H1 (cell line): Measurements from ENCODE around the gene ZBTB44. TPM values are rescaled to one million over a fixed set of nuclear protein-coding genes. Genes with fewer than 3 reads are reported as not detected.

Experiments used
- CTCF ChIA-PET: fragments of 300-600 bp; sonication (Branson Sonifier 250); formaldehyde crosslinking; loops from one replicate; lab custom pipeline; 2021; ENCODE audit not compliant: partially characterized antibody; lab: Charles Lee
- POLR2A ChIA-PET: fragments of 300-600 bp; sonication (Branson Sonifier 250); formaldehyde crosslinking; loops from one replicate; lab custom pipeline; 2021; ENCODE audit warnings: inconsistent platforms; ENCODE audit not compliant: partially characterized antibody; lab: Charles Lee
- DNase-seq, 2 experiments: peaks; one replicate each; pipeline versions ENCODE4 v3.0.0 to v3.0.0-alpha.2; 2010 to 2022; ENCODE audit warnings: low spot score in 2 of 2, low read depth in 1 of 2, mixed read lengths in 1 of 2
- FAIRE-seq: peaks from 2 replicates; lab custom pipeline; 2011; peaks lifted over from hg19 to GRCh38; lab: Jason Lieb, UNC
- H2AFZ ChIP-seq: 2 replicates; pipeline ENCODE4 v1.8.1; 2012; ENCODE audit warnings: low read length, inconsistent platforms
- H2AK5ac ChIP-seq: 2 replicates; pipeline ENCODE4 v1.6.1; 2013; ENCODE audit warnings: low read depth, low read length
- H2BK120ac ChIP-seq: replicated peaks from 2 replicates; pipeline ENCODE3; 2013; ENCODE audit warnings: low read depth, low read length, inconsistent platforms
- H2BK12ac ChIP-seq: 2 replicates; pipeline ENCODE4 v1.6.1; 2013; ENCODE audit warnings: low read depth, low read length
- H2BK15ac ChIP-seq: 2 replicates; pipeline ENCODE4 v1.6.1; 2013; ENCODE audit warnings: low read length
- H2BK20ac ChIP-seq: 2 replicates; pipeline ENCODE4 v1.6.1; 2013; ENCODE audit warnings: low read length
- H2BK5ac ChIP-seq: 2 replicates; pipeline ENCODE4 v1.6.1; 2013; ENCODE audit warnings: low read depth, low read length
- H3K14ac ChIP-seq: 2 replicates; pipeline ENCODE4 v1.6.1; 2013; ENCODE audit warnings: inconsistent platforms; ENCODE audit not compliant: insufficient read length
- H3K18ac ChIP-seq: 2 replicates; pipeline ENCODE4 v1.6.1; 2013; ENCODE audit warnings: low read length; ENCODE audit errors: extremely low read depth
- H3K23ac ChIP-seq: 2 replicates; pipeline ENCODE4 v1.6.1; 2013; ENCODE audit warnings: inconsistent platforms; ENCODE audit not compliant: insufficient read length
- H3K23me2 ChIP-seq: 2 replicates; pipeline ENCODE4 v1.6.1; 2013; ENCODE audit warnings: low read depth, low read length
- H3K27ac ChIP-seq: 2 replicates; pipeline ENCODE4 v1.6.1; 2011; ENCODE audit warnings: low read depth, low read length, inconsistent platforms
- H3K27me3 ChIP-seq, 4 experiments: replicated peaks in 1 of 4; 1 replicate in 1 of 4; 2 replicates in 3 of 4; pipeline versions ENCODE4 v1.6.1 to v1.8.1; 2011 to 2013; ENCODE audit warnings: low read length in 3 of 4, mild to moderate bottlenecking in 3 of 4, inconsistent platforms in 2 of 4, mixed read lengths in 2 of 4, moderate library complexity in 1 of 4; ENCODE audit not compliant: control insufficient read depth in 3 of 4, insufficient read depth in 3 of 4; ENCODE audit errors: extremely low read depth in 1 of 4
- H3K36me3 ChIP-seq, 4 experiments: 2 replicates each; pipeline versions ENCODE4 v1.6.1 to v1.8.1; 2011 to 2013; ENCODE audit warnings: mild to moderate bottlenecking in 4 of 4, low read length in 3 of 4, moderate library complexity in 2 of 4, control low read depth in 1 of 4, inconsistent platforms in 1 of 4; ENCODE audit not compliant: insufficient read depth in 4 of 4, control insufficient read depth in 2 of 4
- H3K4ac ChIP-seq: replicated peaks from 2 replicates; pipeline ENCODE3; 2013; ENCODE audit warnings: low read length, low read depth, mixed read lengths, inconsistent platforms; ENCODE audit not compliant: insufficient read length
- H3K4me1 ChIP-seq, 4 experiments: replicated peaks in 1 of 4; 1 replicate in 1 of 4; 2 replicates in 3 of 4; pipeline versions ENCODE4 v1.6.1 to v1.8.1; 2011 to 2013; ENCODE audit warnings: low read length in 3 of 4, inconsistent platforms in 2 of 4, mixed read lengths in 1 of 4; ENCODE audit not compliant: insufficient read depth in 4 of 4, control insufficient read depth in 3 of 4
- H3K4me2 ChIP-seq, 2 experiments: 2 replicates each; pipeline versions ENCODE4 v1.6.1 to v1.8.1; 2011 to 2013; ENCODE audit warnings: low read depth in 2 of 2, low read length in 2 of 2, control low read depth in 1 of 2, inconsistent platforms in 1 of 2, mild to moderate bottlenecking in 1 of 2; ENCODE audit not compliant: insufficient read depth in 1 of 2
- H3K4me3 ChIP-seq, 4 experiments: fragments of 200-600, 300-600 bp in 1 of 4; sonication (generic), shearing (Covaris generic), sonication (Bioruptor Twin) in 1 of 4; 2 replicates each; pipeline versions ENCODE4 v1.5.1 to v1.8.1; 2011 to 2016; ENCODE audit warnings: low read length in 4 of 4, low read depth in 3 of 4, control low read depth in 2 of 4, inconsistent platforms in 2 of 4, mild to moderate bottlenecking in 2 of 4, mixed read lengths in 1 of 4, moderate library complexity in 1 of 4; ENCODE audit not compliant: insufficient read depth in 2 of 4; ENCODE audit errors: extremely low read depth in 1 of 4
- H3K56ac ChIP-seq: replicated peaks from 2 replicates; pipeline ENCODE3; 2013; ENCODE audit warnings: low read depth, mild to moderate bottlenecking, mixed read lengths, low read length, inconsistent platforms; ENCODE audit not compliant: insufficient read length
- H3K79me1 ChIP-seq: 2 replicates; pipeline ENCODE4 v1.6.1; 2013; ENCODE audit warnings: low read depth, low read length, control low read depth
- H3K79me2 ChIP-seq, 2 experiments: 2 replicates each; pipeline versions ENCODE4 v1.6.1 to v1.8.1; 2012 to 2013; ENCODE audit warnings: low read length in 2 of 2, mild to moderate bottlenecking in 2 of 2, inconsistent platforms in 1 of 2; ENCODE audit not compliant: insufficient read depth in 2 of 2, control insufficient read depth in 1 of 2
- H3K9ac ChIP-seq, 4 experiments: replicated peaks in 1 of 4; 1 replicate in 1 of 4; 2 replicates in 3 of 4; pipeline versions ENCODE4 v1.6.1 to v1.8.1; 2011 to 2013; ENCODE audit warnings: low read depth in 3 of 4, low read length in 3 of 4, control low read depth in 2 of 4, mild to moderate bottlenecking in 2 of 4, moderate library complexity in 2 of 4, inconsistent platforms in 1 of 4; ENCODE audit errors: extremely low read depth in 1 of 4
- H3K9me3 ChIP-seq, 2 experiments: 2 replicates each; pipeline versions ENCODE4 v1.6.1 to v1.8.1; 2012 to 2013; ENCODE audit warnings: mild to moderate bottlenecking in 2 of 2, moderate library complexity in 2 of 2, control low read depth in 1 of 2, inconsistent platforms in 1 of 2, low read depth in 1 of 2, low read length in 1 of 2, mixed read lengths in 1 of 2; ENCODE audit not compliant: insufficient read depth in 2 of 2
- H4K20me1 ChIP-seq, 2 experiments: replicated peaks in 1 of 2; 2 replicates each; pipeline versions ENCODE3 to v1.8.1; 2011 to 2013; ENCODE audit warnings: inconsistent platforms in 2 of 2, low read length in 2 of 2, mild to moderate bottlenecking in 1 of 2; ENCODE audit not compliant: insufficient read depth in 2 of 2, control insufficient read depth in 1 of 2
- H4K5ac ChIP-seq: 2 replicates; pipeline ENCODE4 v1.6.1; 2013; ENCODE audit warnings: low read length, low read depth, mixed read lengths, inconsistent platforms; ENCODE audit not compliant: insufficient read length
- H4K8ac ChIP-seq: 2 replicates; pipeline ENCODE4 v1.8.0; 2013; ENCODE audit warnings: mild to moderate bottlenecking, moderate library complexity, low read length, inconsistent platforms; ENCODE audit not compliant: insufficient read depth; ENCODE audit errors: extremely low read depth
- H4K91ac ChIP-seq: replicated peaks from 2 replicates; pipeline ENCODE3; 2013; ENCODE audit warnings: low read length, mixed read lengths, inconsistent platforms; ENCODE audit not compliant: insufficient read length
- ASH2L ChIP-seq: fragments of 200-600, 300-600 bp; sonication (generic); IDR thresholded peaks from one replicate; pipeline ENCODE4 v1.7.1; 2017; ENCODE audit warnings: low read length
- BCL11A ChIP-seq, 2 experiments: IDR thresholded peaks; one replicate each; pipeline ENCODE4 v1.6.1; 2011; ENCODE audit warnings: low read depth in 2 of 2, low read length in 2 of 2, mild to moderate bottlenecking in 2 of 2
- CHD1 ChIP-seq: IDR thresholded peaks from 2 replicates; pipeline ENCODE4 v1.6.1; 2012; ENCODE audit warnings: low read depth, low read length, improper control_type of control experiment
- FOSL1 ChIP-seq: IDR thresholded peaks from 2 replicates; pipeline ENCODE4 v1.6.1; 2011; ENCODE audit warnings: mild to moderate bottlenecking, low read depth, low read length, moderate library complexity; ENCODE audit not compliant: insufficient read depth
- GABPA ChIP-seq: IDR thresholded peaks from 2 replicates; pipeline ENCODE4 v1.6.1; 2011; ENCODE audit warnings: mild to moderate bottlenecking, low read length, moderate library complexity, borderline replicate concordance; ENCODE audit not compliant: insufficient read depth
- HDAC6 ChIP-seq: IDR thresholded peaks from one replicate; pipeline ENCODE4 v1.7.1; 2012; ENCODE audit warnings: low read depth, mild to moderate bottlenecking, inconsistent platforms, low read length, moderate library complexity
- MAFK ChIP-seq: IDR thresholded peaks from 2 replicates; pipeline ENCODE4 v1.6.1; 2012; ENCODE audit warnings: low read depth, mild to moderate bottlenecking, improper control_type of control experiment, low read length
- PHF8 ChIP-seq: fragments of 200-600 bp; sonication (generic); conservative IDR thresholded peaks from 2 replicates; pipeline ENCODE4 v1.7.1; 2012; ENCODE audit warnings: low read depth, mild to moderate bottlenecking, inconsistent platforms, low read length, moderate library complexity
- RNF2 ChIP-seq: fragments of 200-900, 300-1000 bp; sonication (generic); IDR thresholded peaks from 2 replicates; pipeline ENCODE4 v1.7.1; 2016; ENCODE audit warnings: borderline replicate concordance, low read depth, mild to moderate bottlenecking, antibody characterized with exemption, low read length; ENCODE audit not compliant: poor library complexity, severe bottlenecking; ENCODE audit errors: missing control alignments
- SP1 ChIP-seq: IDR thresholded peaks from 2 replicates; pipeline ENCODE4 v1.6.1; 2011; ENCODE audit warnings: low read depth, low read length
- SUZ12 ChIP-seq: fragments of 200-600 bp; sonication (generic); IDR thresholded peaks from 2 replicates; pipeline ENCODE4 v1.6.1; 2012; ENCODE audit warnings: mild to moderate bottlenecking, inconsistent platforms, low read length, moderate library complexity, mixed read lengths
- TEAD4 ChIP-seq: IDR thresholded peaks from 2 replicates; pipeline ENCODE4 v1.6.1; 2012; ENCODE audit warnings: low read depth, low read length, inconsistent platforms, mixed read lengths
- WGBS, 2 experiments: shearing (Covaris generic) in 1 of 2; methylation state at CpG; one replicate each; pipeline versions ENCODE4 v1.1.6 to v1.1.7; 2013 to 2015; ENCODE audit warnings: low lambda C conversion rate in 2 of 2, mixed read lengths in 2 of 2, inconsistent platforms in 1 of 2, low coverage in 1 of 2, missing lambda C conversion rate in 1 of 2; ENCODE audit not compliant: insufficient replicate concordance in 2 of 2, insufficient coverage in 1 of 2, insufficient read length in 1 of 2; ENCODE audit errors: extremely low coverage in 1 of 2, missing lambda C conversion rate in 1 of 2; 5-methylcytosine and 5-hydroxymethylcytosine counted together
- polyA plus RNA-seq, 7 experiments: library from polyadenylated mRNA; depleted of rRNA in 3 of 7; stranded (reverse) in 5 of 7; unstranded in 2 of 7; fragments of >200 nt in 5 of 7; fragments of 200-250 nt in 2 of 7; gene quantifications; 1 replicate in 5 of 7; 2 replicates in 1 of 7; 4 replicates in 1 of 7; pipeline versions ENCODE4 v1.2.1 to v1.2.3, GENCODE V29; 2011 to 2013; ENCODE audit warnings: missing spikeins in 2 of 7, mixed read lengths in 2 of 7
- total RNA-seq: library from RNA; stranded (reverse); fragmentation: NEBNext Ultra II Directional; extraction: Animal tissue kit (Norgen Biotek cat#: 25700); gene quantifications from 2 replicates; pipeline ENCODE4 v1.2.1, GENCODE V29; 2021
- TF ChIP-seq, protein P1 (sequence below): IDR thresholded peaks from 2 replicates; pipeline ENCODE4 v1.6.1; 2011; ENCODE audit warnings: low read depth, mild to moderate bottlenecking, low read length; ENCODE audit not compliant: insufficient read depth

Gene ZBTB44
- total and polyA plus RNA-seq, 2 of the 8 experiments (the other 6 are each of a cell fraction or from before 2014, with no cell fraction given), result 37.2 to 158 TPM

DNA sequence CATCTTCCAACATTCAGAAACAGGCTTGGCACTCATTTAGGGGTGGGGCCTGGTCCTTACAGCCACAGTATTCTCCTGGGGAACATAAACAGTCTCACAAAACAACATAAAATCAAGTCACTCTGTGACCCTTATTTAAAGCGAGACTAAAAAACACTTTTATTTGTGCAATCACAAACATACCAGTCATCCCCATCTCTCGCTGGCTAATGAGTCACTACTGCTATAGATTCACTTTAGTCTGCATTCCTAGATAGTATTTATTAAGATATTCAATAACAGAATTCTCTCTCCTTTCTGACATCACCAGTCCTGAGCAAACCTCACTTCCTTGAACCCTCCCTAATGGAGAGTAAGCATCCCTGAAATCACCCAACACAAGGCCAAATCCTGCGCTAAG lies 68.0 kb downstream of the ZBTB44 start:
- Histone ChIP-seq H3K4ac (no peak overlapping the region), H3K79me2 (peaks cover 4 to 71% of the 10 kb centered on the region in 2 experiments; a peak in 3 of 4 replicates), H4K91ac (no peak overlapping the region), H3K4me2 (no peak overlapping the region), H3K27me3 (no peaks in the 10 kb centered on the region), H3K23ac (no peak overlapping the region), H3K9ac (no peak overlapping the region), H3K14ac (no peak overlapping the region), H2BK20ac (no peak overlapping the region), H3K27ac (no peak overlapping the region), H3K79me1 (no peaks in the 10 kb centered on the region; the same call in 1 of the 2 replicates), H2BK120ac (no peak overlapping the region), H3K56ac (no peak overlapping the region), H3K4me3 (no peak overlapping the region), H3K23me2 (no peaks in the 10 kb centered on the region), H4K8ac (no peak overlapping the region), H4K20me1 (peaks cover 1 to 4% of the 10 kb centered on the region in 2 experiments), H3K36me3 (no peaks in the 10 kb centered on the region; a peak in 2 of 8 replicates), H2BK12ac (no peak overlapping the region), H4K5ac (no peak overlapping the region), H2BK15ac (no peak overlapping the region), H2AK5ac (no peak overlapping the region), H2BK5ac (no peak overlapping the region), H3K9me3 (no peaks in the 10 kb centered on the region), H3K4me1 (peaks cover 0 to 9% (median 5%) of the 10 kb centered on the region in 4 experiments; a peak in 5 of 7 replicates), H3K18ac (no peak overlapping the region), H2AFZ (no peak overlapping the region)
- WGBS, 2 experiments, result 88% methylated on average over 3 of the region's 3 CpGs; no CpG with 5 or more reads in 1 of the 2 experiments
- TF ChIP-seq FOSL1 (no peak), CHD1 (no peak), ASH2L (no peak), BCL11A (IDR thresholded peaks at IDR 0.05; ENCODE audit: low read depth in 2 of 2, low read length in 2 of 2) (no peak), SUZ12 (no peak), RNF2 (no peak), PHF8 (no peak), HDAC6 (no peak), SP1 (no peak), TEAD4 (no peak), MAFK (no peak), GABPA (no peak)
- TF ChIP-seq, protein P1, sequence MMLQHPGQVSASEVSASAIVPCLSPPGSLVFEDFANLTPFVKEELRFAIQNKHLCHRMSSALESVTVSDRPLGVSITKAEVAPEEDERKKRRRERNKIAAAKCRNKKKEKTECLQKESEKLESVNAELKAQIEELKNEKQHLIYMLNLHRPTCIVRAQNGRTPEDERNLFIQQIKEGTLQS, result no peak
- DNase-seq (no peak), FAIRE-seq (no peak)
- POLR2A ChIA-PET, result no interaction called here
- CTCF ChIA-PET, result no interaction called here
